ENCODE data around the gene CALD1. TPM values are rescaled to one million over a fixed set of nuclear protein-coding genes. Genes with fewer than 3 reads are reported as not detected.

CALD1 gene
- polyA plus RNA-seq, 1 donor from 2014 or later = 8.0 TPM

DNA sequence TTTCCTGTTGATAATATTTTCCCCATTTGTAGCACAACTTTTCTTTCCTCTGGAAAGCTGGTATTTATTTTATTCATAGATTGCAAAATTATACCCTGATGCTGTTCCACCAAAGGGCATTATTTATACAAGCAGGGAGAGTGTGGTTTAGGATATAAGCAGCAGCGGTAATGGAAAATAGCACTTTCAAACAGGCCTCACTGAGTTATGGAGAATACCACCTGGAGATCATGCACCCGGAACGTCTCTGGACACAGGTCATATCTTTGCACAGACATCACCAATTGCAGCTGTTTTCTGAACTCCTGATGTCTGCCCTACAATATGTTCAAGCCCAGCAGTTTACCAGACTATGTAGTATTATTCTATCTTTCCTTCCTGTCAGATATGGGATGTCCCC, 2.0 kb upstream of the CALD1 start:
- Histone ChIP-seq H3K79me2 (replicated peaks; ENCODE audit: insufficient read depth, low read length) (no peaks in the 10 kb centered on the region), H3K27ac (ENCODE audit: low read length) (no peak overlapping the region), H3K4me2 (ENCODE audit: low read length) (no peak overlapping the region), H4K20me1 (ENCODE audit: insufficient read depth) (no peaks in the 10 kb centered on the region), H3K9me2 (ENCODE audit: insufficient read depth, low read length) (no peaks in the 10 kb centered on the region), H2AFZ (ENCODE audit: low read depth, low read length) (no peak overlapping the region), H3K27me3 (ENCODE audit: insufficient read depth, low read depth, low read length) (no peaks in the 10 kb centered on the region), H3K9ac (ENCODE audit: low read length) (no peak overlapping the region), H3K36me3 (ENCODE audit: insufficient read depth, low read length) (no peaks in the 10 kb centered on the region), H3K9me3 (ENCODE audit: low read length) (no peaks in the 10 kb centered on the region), H3F3A (ENCODE audit: insufficient read depth, low read length, poor library complexity, severe bottlenecking) (no peaks in the 10 kb centered on the region), H3K4me3 (ENCODE audit: low read length) (no peak overlapping the region)
- no peak for TF ChIP-seq RAD21 (conservative IDR thresholded peaks at IDR 0.05)
- TF ChIP-seq POLR2AphosphoS5 (IDR thresholded peaks at IDR 0.05) = peak; percentile 12

- no peaks in the 10 kb centered on the region for H4K20me1 ChIP-seq (ENCODE audit: insufficient read depth)
- TF ChIP-seq SMC3 (conservative IDR thresholded peaks at IDR 0.05; ENCODE audit: poor library complexity) (no peak), RAD21 (conservative IDR thresholded peaks at IDR 0.05) (no peak), POLR2AphosphoS5 (IDR thresholded peaks at IDR 0.05) (no peak)
- TF ChIP-seq, protein P1, sequence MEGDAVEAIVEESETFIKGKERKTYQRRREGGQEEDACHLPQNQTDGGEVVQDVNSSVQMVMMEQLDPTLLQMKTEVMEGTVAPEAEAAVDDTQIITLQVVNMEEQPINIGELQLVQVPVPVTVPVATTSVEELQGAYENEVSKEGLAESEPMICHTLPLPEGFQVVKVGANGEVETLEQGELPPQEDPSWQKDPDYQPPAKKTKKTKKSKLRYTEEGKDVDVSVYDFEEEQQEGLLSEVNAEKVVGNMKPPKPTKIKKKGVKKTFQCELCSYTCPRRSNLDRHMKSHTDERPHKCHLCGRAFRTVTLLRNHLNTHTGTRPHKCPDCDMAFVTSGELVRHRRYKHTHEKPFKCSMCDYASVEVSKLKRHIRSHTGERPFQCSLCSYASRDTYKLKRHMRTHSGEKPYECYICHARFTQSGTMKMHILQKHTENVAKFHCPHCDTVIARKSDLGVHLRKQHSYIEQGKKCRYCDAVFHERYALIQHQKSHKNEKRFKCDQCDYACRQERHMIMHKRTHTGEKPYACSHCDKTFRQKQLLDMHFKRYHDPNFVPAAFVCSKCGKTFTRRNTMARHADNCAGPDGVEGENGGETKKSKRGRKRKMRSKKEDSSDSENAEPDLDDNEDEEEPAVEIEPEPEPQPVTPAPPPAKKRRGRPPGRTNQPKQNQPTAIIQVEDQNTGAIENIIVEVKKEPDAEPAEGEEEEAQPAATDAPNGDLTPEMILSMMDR (IDR thresholded peaks at IDR 0.05; ENCODE audit: poor library complexity, severe bottlenecking) = no peak
- no peaks in the 10 kb centered on the region for H3F3A ChIP-seq (ENCODE audit: insufficient read depth, low read length, poor library complexity, severe bottlenecking)
- no peaks in the 10 kb centered on the region for H3K27me3 ChIP-seq (ENCODE audit: insufficient read depth, low read depth, low read length)
- H3K36me3 ChIP-seq (ENCODE audit: insufficient read depth, low read length) = no peaks in the 10 kb centered on the region
- H3K9me3 ChIP-seq (ENCODE audit: low read length) = no peaks in the 10 kb centered on the region
- H3K9me2 ChIP-seq (ENCODE audit: insufficient read depth, low read length) = no peaks in the 10 kb centered on the region
- no peak overlapping the region for H3K27ac ChIP-seq (ENCODE audit: low read length)
- H3K4me3 ChIP-seq (ENCODE audit: low read length) = no peak overlapping the region
- no peak overlapping the region for H3K4me2 ChIP-seq (ENCODE audit: low read length)
- no peak overlapping the region for H3K9ac ChIP-seq (ENCODE audit: low read length)
- no peaks in the 10 kb centered on the region for H3K79me2 ChIP-seq (replicated peaks; ENCODE audit: insufficient read depth, low read length)
- no peak overlapping the region for H2AFZ ChIP-seq (ENCODE audit: low read depth, low read length)
Measured at GRCh38 chr7:134777908-134778580, 1.4 kb upstream of the CALD1 start.

DNA sequence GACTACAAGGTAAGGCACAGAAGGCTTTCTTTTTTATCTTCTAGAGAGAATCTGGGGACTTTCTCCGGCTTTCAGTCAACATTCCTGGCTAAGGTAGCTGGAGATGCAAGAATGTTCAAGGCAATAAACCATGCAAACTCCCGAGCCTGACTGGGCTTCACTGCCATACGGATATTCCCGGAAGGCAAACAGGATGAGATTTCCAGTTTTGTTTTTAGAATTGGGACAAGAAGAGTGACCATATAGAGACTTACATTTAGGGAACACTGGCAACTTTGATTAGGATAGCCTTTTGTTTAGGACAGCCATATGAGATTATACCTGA, 269 bp downstream of the CALD1 start:
- no peaks in the 10 kb centered on the region for H4K20me1 ChIP-seq (ENCODE audit: insufficient read depth)
- no peak for TF ChIP-seq SMC3 (conservative IDR thresholded peaks at IDR 0.05; ENCODE audit: poor library complexity)
- no peak for TF ChIP-seq MXI1 (conservative IDR thresholded peaks at IDR 0.05; ENCODE audit: poor library complexity, severe bottlenecking)
- TF ChIP-seq, protein P1 (IDR thresholded peaks at IDR 0.05; ENCODE audit: poor library complexity, severe bottlenecking) = no peak
- TF ChIP-seq POLR2AphosphoS5 (IDR thresholded peaks at IDR 0.05) = no peak
- TF ChIP-seq EP300 (conservative IDR thresholded peaks at IDR 0.05; ENCODE audit: poor library complexity, severe bottlenecking) = no peak
- TF ChIP-seq, protein P2, sequence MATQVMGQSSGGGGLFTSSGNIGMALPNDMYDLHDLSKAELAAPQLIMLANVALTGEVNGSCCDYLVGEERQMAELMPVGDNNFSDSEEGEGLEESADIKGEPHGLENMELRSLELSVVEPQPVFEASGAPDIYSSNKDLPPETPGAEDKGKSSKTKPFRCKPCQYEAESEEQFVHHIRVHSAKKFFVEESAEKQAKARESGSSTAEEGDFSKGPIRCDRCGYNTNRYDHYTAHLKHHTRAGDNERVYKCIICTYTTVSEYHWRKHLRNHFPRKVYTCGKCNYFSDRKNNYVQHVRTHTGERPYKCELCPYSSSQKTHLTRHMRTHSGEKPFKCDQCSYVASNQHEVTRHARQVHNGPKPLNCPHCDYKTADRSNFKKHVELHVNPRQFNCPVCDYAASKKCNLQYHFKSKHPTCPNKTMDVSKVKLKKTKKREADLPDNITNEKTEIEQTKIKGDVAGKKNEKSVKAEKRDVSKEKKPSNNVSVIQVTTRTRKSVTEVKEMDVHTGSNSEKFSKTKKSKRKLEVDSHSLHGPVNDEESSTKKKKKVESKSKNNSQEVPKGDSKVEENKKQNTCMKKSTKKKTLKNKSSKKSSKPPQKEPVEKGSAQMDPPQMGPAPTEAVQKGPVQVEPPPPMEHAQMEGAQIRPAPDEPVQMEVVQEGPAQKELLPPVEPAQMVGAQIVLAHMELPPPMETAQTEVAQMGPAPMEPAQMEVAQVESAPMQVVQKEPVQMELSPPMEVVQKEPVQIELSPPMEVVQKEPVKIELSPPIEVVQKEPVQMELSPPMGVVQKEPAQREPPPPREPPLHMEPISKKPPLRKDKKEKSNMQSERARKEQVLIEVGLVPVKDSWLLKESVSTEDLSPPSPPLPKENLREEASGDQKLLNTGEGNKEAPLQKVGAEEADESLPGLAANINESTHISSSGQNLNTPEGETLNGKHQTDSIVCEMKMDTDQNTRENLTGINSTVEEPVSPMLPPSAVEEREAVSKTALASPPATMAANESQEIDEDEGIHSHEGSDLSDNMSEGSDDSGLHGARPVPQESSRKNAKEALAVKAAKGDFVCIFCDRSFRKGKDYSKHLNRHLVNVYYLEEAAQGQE (IDR thresholded peaks at IDR 0.05; ENCODE audit: borderline replicate concordance) = no peak
- no peak for TF ChIP-seq TAF1 (IDR thresholded peaks at IDR 0.05; ENCODE audit: low read depth)
- no peak for TF ChIP-seq RAD21 (conservative IDR thresholded peaks at IDR 0.05)
- TF ChIP-seq EZH2 (IDR thresholded peaks at IDR 0.05; ENCODE audit: borderline replicate concordance, insufficient read depth, low read length, poor library complexity, severe bottlenecking) = no peak
- peak overlapping the region; percentile 65 for H3K4me3 ChIP-seq (ENCODE audit: low read length)
- no peaks in the 10 kb centered on the region for H3K9me2 ChIP-seq (ENCODE audit: insufficient read depth, low read length)
- H3K27me3 ChIP-seq (ENCODE audit: insufficient read depth, low read depth, low read length) = no peaks in the 10 kb centered on the region
- H3F3A ChIP-seq (ENCODE audit: insufficient read depth, low read length, poor library complexity, severe bottlenecking) = no peaks in the 10 kb centered on the region
- H3K9me3 ChIP-seq (ENCODE audit: low read length) = no peaks in the 10 kb centered on the region
- peak overlapping the region; percentile 76 for H3K4me2 ChIP-seq (ENCODE audit: low read length)
- peak overlapping the region; percentile 28 for H2AFZ ChIP-seq (ENCODE audit: low read depth, low read length)
- H3K9ac ChIP-seq (ENCODE audit: low read length) = peak overlapping the region; percentile 60
- H3K36me3 ChIP-seq (ENCODE audit: insufficient read depth, low read length) = no peaks in the 10 kb centered on the region
- no peaks in the 10 kb centered on the region for H3K79me2 ChIP-seq (replicated peaks; ENCODE audit: insufficient read depth, low read length)
- peak overlapping the region; percentile 13 for H3K27ac ChIP-seq (ENCODE audit: low read length)
